HG02642 (cell line): ENCODE data around the gene EOLA1.
"Not testable (repeated sequence)": the region's sequence is repeated elsewhere in the genome, so short reads cannot be mapped to it uniquely, and the experiment has no call there.

Source experiments
- ATAC-seq: cut with Tn5 transposase; IDR thresholded peaks from one replicate; pipeline ENCODE4 v1.9.1; 2021; ENCODE audit warnings: mild to moderate bottlenecking; ENCODE audit not compliant: unreplicated experiment, poor library complexity

EOLA1 gene

DNA sequence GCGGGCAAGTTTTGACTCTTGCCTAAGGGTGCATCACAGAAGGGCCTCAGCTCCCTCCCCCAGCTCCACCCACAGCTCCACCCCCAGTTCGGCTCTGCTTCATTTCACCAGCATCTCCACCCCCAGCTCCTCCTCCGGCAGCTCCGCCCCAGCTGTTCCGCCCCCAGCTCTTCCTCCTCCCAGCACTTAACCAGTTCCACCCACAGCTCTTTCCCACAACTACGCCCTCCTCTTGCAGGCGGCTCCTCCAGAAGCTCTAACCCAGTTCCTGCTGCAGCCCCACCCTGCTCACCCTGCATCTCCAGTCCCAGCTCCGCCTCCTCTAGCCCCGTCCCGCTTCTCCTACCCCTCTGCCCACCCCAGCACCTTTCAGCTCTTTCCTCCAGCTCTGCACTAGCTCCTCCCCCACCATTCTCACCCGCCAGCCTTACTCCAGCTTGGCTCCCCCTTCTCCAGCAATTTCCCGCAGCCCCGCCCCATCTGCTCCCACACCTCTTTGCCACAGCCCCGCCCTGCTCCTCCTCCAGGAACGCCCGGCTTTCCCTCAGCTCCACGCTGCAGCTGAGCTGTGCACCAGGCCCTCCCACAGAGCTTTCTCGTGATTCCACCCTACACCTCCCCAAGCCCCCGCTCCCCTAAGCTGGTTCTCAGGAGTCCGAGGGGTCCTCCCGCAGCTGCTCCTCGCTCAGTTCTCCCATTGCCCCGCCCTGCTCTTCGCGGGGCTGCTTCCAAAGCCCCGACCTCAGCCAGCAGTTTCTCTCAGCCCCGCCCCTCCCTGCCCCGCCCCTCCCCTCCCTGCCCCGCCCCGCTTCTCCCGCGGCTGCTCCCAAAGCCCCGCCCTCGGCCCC lies 1.3 kb upstream of the EOLA1 start:
- peak; percentile 55 for ATAC-seq

DNA sequence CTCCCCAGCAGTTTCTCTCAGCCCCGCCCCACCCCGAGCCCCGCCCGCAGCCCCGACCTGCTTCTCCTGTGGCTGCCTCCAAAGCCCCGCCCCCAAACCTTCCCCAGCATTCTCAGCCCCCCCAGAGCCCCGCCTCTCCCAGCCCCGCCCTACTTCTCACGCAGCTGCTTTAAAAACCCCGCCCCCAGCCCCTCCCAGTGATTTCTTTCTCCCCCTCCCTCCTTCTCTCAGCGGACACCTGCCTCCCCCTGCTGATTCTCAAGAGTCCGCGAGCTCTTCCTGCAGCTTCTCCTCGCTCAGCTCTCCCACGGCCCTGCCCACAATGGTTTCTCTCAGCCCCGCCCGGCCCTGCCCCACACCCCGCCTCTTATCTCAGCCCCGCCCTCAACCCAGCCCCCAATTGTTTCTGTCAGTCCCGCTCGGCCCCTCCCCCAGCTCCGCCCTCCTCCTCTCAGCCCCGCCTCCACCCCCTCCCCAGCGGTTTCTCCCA lies 636 bp upstream of the EOLA1 start:
- peak; percentile 12 for ATAC-seq

DNA sequence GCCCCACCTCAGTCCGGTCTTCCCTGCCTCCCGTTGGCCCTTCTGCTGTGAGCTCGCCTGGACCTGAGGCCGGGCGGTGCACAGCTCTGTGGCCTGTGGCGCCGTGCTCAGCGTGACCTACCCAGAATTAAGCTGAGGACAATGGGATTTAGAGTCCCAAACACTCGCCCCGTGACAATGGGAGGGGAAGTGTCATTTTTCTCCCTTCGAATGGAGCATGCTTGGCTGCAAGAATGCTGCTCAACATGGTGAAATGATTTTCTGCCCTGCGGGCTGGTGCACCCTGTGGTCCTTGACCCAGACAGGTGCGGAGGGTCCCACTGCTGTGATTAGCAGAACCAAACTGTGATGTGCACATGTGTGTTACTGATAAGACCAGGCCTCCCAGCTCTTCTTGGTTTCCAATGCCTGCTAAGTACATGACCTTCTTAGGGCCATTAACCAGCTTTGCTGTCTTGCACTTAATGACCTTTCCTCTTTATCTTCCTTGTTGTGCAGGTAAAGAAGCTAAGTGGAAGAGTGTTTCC lies 772 bp downstream of the EOLA1 start:
- no peak for ATAC-seq

DNA sequence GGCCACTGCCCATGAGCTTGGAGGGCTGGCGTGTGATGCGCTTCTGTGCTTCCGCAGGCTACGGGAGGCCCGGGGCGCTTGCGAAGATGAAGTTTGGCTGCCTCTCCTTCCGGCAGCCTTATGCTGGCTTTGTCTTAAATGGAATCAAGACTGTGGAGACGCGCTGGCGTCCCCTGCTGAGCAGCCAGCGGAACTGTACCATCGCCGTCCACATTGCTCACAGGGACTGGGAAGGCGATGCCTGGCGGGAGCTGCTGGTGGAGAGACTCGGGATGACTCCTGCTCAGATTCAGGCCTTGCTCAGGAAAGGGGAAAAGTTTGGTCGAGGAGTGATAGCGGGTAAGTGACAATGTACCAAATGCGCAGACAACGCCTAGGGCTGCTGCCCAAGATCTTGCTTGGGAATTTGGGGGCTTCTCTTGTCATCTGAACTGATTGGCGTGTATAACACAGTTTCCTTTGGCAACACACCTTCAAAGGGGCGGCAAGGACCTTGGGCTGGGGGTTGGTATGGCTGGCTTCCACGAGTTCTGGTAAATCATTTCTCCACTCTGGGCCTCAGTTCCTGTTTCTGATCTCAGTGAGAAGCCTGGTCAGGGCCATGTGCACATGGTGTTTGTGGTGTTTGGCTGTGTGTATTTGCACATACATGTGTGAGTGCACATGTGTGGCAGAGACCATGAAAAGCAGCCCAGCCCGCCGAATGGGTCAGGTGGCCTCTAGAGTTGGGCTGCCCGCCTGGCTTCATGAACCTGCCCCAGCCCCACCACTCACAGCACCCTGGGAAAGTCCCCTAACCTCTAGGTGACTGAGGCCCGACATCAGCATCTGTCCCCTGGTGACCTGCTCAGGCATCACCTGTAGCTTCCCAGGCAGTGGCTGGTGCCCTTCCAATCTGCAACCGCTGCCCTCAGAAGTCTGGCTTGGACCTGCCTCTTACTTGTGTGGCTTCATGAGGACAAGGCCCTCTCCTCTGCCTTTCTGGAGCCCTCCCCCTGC lies 5.0 kb downstream of the EOLA1 start:
- ATAC-seq: not testable (repeated sequence)

DNA sequence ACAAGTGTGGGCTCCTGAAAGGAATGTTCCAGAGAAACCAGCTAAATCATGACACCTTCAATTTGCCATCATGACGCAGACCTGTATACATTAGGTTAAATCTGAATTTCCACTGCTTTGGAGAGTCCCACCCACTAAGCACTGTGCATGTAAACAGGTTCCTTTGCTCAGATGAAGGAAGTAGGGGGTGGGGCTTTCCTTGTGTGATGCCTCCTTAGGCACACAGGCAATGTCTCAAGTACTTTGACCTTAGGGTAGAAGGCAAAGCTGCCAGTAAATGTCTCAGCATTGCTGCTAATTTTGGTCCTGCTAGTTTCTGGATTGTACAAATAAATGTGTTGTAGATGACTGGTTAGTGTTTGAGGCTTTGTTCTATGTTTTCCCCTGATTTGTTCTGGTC lies 6.2 kb downstream of the EOLA1 start:
- ATAC-seq: not testable (repeated sequence)

DNA sequence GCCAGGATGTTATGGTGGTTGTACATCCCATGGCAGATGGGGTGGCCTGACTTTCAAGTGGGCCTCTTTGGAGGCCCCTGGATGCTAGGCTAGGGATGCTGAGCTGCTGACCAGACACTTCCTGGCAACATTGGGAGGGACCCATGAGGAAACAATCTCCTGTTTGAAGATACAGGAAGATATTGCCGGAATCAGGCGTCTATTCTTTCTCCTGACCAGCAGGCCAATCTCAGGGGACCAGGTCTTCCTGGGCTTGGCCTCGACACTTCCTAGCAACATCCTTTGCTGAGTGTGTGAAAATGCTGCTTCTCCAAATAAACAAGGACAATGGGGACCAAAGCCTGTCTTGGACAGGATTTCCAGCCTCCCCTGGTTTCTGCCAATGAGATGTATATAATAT lies 7.0 kb downstream of the EOLA1 start:
- not testable (repeated sequence) for ATAC-seq

DNA sequence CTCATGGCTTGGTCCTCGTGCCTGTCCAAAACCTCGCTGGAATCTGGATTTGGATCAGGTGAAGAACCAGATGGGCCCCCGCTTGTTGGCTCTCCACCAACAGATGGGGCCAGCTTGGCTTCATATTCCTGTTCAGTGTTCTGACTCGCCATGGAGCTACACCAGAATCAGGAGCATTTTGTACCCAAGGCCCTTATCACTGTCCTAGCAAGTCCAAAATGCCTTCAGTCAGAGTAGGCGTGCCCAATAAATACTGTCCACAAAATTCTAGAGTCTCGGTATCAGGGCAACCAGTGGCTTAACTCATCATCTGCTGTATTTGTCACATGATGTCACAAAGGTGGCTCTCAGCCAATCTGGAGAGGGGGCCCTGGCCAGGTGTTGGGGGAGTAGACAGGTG lies 8.9 kb downstream of the EOLA1 start, which contains the start of gene HSFX3:
Gene HSFX3 (minus strand): TSS at position 224 of the 400 bp plus-strand sequence. CDS start 72 bp downstream, at position 152.
- ATAC-seq: not testable (repeated sequence)

DNA sequence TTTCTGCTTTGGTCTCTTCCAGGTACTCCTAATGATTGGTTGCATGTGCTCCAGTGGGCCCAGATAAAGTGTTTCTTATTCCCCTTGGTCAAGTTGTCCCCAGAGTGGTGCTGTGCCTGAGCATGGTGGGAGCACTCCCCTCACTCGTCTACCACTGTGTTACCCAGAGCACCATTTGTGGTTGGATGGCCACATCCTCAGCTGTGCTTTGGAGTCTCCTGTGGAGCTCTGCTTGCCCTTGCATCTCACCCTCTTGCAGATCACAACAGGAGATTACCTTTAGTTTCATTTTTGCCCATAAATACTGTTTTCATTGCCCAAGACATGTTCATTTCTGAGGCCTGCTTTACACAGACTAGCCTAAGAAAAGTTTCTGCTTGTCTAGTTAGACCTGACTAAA lies 9.6 kb downstream of the EOLA1 start:
- ATAC-seq: not testable (repeated sequence)

DNA sequence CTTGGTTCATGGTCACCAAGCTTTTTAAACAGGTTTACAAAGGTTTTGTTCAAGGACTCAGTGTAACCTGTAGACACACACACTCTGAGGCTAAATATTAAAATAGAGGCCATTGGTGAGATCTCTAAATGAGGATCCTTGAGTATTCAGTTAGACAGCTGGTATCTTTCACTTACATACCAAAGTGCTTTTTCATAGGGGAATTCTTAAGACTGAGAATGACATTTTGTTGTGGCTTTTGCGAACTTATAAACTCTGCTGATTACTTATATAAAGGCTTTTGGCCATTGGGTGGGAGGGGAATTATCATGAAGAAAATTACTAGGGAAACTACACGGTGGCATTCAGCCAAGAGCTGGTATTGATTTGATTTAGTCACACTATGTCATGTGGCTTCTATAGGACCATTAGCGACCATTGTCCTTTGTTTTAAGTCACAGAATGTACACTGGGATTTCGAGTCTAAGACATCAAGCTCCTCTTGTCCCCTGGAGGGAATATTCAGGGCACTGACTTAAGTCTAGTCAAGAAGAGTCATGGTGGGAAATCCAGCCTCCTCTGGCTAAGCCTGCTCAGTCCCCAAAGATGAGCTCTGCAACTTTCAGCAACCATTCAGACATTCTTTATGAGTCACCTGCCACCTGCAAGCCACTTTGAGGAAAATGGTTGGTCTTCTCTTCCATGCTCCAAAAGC lies 10.6 kb downstream of the EOLA1 start:
- peak; percentile 58 for ATAC-seq

DNA sequence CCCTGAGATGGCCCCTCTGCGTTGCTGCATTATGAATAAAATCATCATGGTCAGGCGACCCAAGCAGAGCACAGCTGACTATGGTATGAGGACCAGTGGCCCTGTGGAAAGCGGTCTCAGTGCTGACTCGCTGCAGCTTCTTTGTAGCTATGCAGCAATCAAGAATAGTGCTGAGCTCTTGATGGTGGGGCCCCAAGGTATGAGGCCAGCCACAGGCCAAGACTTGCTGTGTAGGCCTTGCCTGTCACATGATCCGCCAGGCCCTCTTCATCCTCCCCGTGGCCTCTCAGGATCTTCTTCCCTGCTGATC lies 11.1 kb downstream of the EOLA1 start:
- ATAC-seq: not testable (repeated sequence)

DNA sequence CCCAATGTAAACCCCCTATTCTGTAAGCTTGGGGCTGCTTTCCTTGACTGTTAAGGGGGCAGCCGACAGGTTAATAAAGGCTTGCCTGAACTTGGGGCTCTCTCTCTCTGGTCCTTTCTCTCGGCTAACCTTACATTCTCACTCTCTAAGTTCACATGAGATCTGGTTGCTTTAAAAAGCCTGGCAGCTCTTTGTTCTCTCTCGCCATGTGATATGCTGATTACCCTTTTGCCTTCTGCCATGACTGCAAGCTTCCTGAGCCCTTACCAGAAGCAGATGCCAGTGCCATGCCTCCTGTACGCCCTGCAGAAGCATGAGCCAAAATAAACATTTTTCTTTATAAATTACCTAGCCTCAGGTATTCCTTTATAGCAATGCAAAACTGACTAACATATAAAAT lies 14.4 kb downstream of the EOLA1 start:
- ATAC-seq: not testable (repeated sequence)

DNA sequence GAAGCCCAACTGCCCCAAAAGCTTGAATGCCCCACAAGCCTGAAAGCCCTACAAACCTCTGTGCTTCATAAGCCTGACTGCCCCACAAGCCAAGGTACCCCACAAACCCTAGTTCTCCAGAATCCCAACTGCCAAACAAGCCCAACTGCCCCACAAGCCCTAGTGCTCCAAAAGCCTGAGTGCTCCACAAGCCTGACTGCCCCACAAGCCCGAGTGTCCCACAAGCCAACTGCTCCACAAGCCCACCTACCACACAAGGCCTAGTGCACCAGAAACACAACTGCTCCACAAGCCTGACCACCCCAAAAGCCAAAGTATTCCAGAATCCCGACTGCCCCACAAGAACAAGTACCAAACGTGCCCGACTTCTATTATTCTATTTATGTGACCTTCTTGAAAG lies 22.5 kb downstream of the EOLA1 start:
- no peak for ATAC-seq

DNA sequence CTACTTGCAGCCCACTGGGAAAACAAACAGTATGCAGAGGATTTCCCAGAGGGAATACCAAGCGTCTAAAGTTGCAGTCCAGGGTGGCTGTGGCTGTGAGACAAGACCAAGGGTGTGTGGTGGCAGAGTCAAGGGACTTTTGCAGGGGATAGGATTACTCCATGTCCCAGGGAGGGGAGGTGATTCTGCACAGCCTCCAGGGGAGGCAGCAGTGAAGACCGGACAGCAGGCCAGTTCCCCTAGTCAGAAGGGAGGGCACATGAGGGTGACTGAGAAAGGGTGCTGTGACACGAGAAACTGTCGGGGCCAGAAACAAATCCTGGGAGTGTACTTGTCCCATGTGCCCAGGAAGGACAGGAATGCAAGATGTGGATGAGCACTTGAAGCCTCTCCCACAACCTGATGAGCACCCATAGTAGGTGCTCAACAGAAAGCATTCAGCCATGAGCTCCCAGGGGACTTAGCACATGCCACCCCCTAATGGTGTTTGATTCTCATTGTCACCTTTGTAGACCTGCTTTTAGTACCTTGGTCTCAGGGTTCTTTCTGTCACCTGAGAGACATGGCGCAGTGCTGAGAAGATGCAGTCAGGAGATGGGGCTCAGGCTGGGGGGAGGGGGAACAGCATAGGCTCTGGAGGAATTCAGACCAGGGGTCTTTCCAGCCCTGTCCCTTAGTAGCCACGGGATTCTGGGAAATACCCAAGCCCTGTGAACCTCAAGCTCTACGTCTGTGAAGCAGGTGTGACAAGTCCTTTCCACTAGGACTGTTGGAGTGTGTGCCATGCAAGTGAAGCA lies 27.0 kb downstream of the EOLA1 start:
- no peak for ATAC-seq

DNA sequence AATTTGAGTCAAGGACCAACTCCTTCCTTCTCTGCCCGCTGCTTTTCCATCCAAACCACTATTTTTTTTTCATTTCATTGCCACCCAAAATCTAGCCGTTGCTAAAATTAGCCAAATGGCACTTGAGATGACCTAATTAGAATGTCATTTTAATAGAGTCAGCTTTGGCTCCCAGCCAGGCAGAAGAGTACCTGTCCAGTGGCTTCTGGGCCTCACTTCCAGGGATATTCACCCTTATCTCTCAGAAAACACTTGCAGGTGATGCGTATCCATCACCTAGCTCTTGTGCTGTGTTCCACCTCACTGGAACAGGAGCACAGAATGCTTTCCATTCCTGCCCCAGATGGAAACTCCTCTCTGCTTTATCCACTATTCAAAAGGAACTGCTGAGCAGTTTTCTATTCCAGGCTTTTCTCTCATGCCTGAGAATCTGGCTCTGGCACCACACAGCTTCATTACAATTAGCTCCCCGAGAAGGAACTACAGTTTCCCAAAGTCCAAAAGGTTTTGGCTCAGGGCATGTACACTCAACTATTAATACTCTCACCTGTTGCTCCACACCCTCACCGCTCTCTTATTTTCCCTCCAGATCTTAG lies 28.0 kb downstream of the EOLA1 start:
- no peak for ATAC-seq

DNA sequence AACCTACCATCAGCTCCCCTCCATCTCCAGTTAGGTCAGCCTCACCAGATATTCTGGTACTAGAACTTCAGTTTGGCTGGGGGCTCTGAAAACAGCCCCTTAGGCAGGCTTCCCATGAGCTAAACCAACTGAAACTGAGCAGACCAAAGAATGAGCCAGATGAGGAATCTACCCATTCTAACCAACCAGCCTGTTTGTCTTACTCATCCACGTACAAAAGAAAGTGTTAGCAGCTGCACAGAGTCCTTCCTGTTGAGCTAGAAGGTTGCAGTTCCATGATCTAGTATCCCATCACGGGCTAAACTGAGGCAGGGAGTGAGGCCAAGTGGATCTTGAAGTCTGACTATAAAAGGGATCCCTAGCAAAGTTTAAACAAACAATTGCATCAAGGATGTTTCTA lies 29.0 kb downstream of the EOLA1 start:
- no peak for ATAC-seq

DNA sequence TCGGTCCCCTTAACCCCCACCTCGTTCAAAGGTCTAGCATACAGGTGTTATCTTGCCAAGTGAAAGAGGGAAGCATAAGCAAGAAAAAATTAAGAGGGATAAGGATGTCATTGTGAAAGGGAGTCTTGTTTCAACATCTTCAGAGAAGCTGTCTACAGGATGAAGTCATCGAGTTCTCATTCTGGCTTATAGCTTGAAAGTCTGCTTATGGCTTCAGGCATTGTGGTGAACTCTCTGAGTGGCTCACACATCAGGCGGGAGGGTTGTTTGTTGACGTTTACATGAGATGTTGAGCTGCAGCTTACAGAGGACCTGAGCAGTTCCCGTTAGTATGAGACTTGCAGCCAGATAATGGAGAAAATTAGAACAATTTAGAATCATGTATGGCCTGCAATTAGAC lies 29.9 kb downstream of the EOLA1 start:
- no peak for ATAC-seq

DNA sequence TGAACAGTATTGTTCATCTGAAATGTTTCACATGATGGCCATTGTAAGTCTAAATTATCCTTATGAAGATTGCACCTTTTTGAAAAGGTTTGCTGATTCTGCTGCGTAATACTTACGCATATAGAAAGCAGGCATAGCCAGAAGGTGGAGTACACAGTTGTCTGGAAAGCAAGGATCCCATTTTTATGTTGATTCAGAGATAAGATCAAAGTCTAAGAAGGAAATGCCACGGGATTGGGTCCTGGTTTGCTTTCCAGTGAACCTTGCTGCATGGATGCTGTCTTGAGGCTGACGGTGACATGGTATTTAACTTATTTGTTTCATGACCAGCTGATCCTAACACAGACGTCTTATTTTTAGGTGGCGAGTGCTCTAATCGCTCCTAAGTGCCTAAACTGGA lies 31.0 kb downstream of the EOLA1 start:
- ATAC-seq: no peak

DNA sequence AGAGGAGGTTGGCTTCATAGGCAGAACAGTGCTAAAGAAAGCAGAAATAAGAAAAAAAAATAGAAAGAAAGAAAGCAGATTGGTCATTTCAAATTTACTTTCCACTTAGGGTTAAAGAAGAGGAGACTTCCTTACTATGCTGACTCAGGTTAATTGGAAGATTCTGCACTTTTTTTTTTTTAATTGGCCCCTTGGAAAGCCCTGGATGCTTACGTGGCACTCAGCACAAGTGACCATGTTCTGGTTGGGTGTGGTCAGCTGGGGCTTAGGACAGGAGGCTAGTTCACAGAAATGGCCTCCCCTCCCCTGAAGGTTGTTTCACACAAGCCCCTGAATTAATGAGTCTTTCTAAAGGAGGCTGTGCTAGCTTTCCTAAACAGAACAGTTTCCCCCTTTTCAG lies 31.9 kb downstream of the EOLA1 start:
- no peak for ATAC-seq

DNA sequence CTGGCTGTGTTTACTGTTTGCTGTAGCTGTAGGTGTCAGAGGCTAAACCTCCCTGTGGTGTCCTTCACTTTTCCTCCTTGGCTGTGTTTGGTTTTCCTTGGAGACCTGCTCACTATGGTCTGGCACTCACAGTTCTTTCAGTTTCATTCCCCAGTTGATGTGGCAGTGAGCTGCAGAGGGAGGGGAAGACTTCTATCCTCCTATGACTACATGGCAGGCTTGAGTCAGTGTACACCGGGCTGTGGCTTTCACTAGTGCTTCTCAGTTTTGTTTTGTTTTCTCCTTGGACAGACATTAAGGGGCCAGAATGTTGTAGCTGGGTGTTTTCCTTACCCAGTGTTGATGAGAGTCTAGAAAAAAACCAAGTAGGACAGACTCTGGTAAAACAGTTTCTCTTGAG lies 32.6 kb downstream of the EOLA1 start:
- peak; percentile 100 for ATAC-seq
